Fibroblast of skin of back (primary cell): ENCODE results near the gene TNK2.
A peak's percentile ranks its signal among the peaks of the same experiment; 100 is the strongest.
"Not testable (repeated sequence)": the region's sequence is repeated elsewhere in the genome, so short reads cannot be mapped to it uniquely, and the experiment has no call there.

Experiments used
- DNase-seq: peaks from one replicate; pipeline ENCODE4 v3.0.0-alpha.2; 2013

The TNK2 gene

DNA sequence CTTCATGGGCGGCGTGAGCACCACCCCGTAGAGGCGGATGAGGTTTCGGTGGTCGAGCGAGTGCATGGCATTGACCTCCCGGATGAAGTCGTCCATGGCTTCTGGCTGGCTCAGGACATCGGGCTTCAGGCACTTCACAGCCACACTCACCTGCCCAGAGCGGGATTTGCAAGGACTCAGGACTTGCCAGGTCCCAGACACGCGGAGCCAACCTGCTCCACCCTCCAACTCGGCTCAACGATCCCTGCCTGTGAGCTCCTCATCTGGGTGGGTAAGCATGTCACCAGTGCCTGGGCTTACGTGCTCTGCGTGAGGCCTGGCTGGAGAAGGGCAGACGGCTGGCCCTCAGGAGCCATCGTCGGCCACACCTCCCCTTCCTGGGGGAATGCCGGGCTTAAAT lies 25.2 kb downstream of the TNK2 start:
- DNase-seq: no peak

DNA sequence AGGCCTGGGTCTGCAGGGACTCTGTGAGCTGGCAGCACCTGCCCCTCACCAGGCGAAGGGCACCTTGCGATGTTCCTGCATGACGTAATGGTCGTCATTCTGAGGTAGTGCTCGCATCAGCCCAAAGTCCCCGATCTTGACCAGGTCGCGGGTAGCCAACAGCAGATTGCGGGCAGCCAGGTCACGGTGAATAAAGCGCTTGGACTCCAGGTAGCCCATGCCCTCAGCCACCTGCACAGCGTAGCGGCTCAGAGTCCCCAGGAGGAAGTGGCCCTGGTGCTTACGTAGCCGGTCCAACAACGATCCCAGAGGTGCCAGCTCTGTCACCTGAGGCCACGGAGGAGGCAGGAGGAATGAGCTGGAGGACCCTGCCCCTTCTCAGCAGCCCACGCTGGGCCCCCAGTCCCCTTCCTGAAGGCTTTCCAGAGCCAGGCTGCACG lies 26.3 kb downstream of the TNK2 start:
- no peak for DNase-seq

DNA sequence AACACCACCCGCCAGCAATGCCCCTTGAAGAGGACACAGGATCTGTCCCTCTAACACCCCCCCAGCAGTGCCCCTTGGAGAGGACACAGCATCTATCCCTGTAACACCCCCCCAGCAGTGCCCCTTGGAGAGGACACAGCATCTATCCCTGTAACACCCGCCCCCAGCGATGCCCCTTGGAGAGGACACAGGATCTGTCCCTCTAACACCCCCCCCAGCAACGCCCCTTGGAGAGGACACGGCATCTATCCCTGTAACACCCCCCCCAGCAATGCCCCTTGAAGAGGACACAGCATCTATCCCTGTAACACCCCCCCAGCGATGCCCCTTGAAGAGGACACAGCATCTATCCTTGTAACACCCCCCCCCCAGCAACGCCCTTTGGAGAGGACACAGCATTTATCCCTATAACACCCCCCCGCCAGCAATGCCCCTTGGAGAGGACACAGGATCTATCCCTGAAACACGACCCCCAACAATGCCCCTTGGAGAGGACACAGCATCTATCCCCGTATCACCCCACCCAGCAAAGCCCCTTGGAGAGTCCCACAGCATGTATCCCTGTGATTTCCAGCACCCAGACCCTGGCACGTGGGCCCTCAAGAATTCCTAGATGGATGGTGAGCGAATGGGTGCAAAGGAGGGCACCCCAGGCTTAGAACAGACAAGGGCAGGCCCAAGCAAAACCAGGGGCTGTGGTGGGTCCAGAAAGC lies 26.9 kb downstream of the TNK2 start:
- no peak for DNase-seq

DNA sequence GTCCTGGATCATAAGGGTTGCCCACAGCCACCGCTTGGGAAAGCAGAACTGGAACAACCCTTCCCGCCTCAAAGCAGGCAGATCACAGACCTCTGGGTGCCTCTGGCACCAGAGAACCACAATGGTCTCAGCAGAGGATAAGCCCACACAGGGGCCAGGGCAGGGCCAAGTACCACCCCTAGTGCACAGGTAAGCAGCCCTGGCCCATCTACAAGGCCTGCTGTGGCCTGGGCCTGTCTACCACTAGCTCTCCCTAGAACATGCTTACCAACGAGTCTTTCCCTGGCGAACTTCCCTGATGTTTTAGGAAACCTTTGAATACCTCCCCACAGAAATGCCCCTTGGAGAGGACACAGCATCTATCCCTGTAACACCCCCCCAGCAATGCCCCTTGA lies 28.3 kb downstream of the TNK2 start:
- no peak for DNase-seq

DNA sequence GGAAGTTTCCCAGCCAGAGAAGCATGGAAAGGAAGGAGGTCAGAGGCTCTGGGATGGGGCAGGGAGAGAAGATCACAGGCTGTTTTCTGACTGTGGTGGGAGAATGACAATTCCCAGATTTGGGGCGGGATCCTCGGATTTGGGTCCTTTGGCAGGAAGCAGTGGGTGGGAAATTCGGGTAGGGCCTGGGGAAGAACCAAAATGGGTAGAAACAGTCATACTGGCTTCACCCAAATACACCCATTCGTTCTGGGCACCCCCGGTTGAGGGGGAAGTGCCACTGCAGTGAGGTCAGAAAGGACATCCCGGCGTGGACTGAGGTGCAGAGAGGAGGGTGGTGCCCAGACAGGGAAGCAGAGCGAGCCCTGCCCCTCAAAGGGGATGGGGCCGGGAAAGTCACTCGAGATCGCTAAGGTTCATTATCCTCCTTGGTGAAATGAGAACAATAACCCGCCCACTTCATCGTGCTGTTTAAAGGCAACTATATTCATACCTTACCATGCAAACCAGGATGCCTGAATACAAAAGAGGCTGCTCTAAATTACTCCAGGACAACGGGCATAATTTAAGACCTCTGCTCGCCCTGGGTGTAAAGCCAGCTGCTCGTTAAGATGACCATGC lies 28.8 kb downstream of the TNK2 start:
- DNase-seq: no peak

DNA sequence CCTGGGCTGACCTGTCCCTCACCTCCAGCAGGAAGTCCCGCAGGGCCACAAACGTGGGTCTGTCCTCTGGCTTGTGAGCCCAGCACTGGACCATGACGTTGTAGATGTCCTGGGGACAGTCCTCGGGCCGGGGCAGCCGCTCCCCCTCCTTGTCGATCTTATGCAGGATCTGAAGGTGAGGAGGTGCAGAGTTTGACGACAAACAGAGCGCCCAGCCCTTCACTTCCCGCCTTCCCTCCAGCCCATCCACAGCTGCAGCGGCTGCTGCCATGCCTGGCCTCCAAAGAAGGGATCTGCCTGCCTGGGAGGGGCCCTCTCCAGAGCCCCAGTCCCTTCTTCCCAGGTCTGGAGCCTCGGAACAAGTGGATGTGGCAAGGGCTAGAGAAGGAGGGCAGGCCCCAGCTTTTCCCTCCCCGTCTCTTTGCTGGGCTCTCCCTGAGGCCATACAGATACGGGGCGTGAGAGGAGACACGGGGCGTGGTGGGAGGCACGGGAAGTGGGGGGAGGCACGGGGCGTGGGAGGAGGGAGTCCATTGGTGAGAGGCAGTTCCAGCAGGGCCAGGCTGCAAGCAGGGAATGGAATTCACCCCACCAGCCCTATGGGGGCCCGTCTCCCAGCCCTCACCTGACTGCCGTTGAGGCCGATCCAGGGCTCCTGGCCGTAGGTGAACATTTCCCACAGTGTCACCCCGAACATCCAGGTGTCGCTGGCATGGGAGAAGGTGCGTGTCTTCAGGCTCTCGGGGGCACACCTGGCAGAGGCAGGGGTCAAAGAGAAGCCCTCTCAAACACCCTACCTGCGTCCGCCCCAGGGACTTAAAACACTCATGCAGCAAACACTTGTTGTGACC lies 29.7 kb downstream of the TNK2 start:
- DNase-seq: no peak

DNA sequence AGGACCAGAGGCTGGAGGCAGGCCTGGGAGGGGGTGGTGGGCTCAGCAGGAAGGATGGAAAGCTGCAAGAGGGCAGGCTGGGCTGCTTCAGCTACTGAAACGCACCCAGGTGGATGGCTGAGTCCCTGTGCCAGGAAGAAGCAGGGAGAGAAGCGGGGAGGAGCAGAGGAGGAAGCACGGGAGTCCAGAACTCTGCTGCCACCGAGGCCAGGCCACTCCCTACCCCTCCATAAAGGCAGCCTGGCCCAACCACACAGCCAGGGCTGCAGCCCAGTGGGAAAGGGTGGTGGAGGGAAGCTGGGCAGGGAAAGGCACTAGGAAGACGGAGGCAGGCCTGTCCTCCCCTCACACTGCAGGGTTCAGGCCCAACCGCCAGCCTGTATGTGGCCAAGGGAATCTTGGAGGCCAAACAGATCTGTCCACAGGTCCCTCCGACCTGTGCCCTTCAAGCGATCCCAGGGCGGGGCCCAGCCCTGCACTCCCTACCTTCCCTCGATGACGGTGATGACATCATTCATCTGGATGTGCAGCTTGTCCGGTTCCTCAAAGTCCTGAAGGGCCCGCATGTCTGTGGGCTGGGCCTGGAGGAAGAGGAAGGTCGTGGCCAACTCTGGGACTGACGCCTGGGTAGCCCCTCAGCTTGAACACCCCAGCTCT lies 30.5 kb downstream of the TNK2 start:
- no peak for DNase-seq

DNA sequence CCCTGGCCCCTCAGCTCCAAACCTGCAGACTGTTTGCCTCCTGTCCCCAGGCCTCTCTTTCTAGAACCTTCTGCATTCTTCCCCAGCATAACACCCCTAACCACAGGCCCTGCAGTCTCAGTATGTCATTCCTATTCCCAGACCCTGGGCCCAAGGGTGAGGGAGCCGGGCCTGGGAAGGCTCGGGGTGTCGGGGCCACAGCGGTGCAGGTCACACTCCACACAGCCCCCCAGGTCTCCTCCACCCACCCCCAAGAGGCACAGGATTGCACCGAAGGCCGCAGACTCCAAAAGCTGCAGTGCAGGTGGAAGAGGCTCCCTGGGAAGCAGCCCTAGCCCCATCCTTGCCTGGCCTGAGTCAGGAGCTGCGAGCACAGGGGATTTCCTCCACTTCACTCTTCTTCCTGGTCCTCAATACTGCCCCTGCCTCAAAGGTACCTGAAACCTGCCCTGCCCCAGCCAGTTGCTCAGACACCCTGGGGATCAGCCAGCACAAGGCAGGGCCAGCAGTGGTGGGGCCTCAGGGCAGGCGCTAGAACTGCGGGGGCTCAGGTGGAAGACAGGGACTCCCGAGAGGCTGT lies 31.1 kb downstream of the TNK2 start:
- DNase-seq: no peak

DNA sequence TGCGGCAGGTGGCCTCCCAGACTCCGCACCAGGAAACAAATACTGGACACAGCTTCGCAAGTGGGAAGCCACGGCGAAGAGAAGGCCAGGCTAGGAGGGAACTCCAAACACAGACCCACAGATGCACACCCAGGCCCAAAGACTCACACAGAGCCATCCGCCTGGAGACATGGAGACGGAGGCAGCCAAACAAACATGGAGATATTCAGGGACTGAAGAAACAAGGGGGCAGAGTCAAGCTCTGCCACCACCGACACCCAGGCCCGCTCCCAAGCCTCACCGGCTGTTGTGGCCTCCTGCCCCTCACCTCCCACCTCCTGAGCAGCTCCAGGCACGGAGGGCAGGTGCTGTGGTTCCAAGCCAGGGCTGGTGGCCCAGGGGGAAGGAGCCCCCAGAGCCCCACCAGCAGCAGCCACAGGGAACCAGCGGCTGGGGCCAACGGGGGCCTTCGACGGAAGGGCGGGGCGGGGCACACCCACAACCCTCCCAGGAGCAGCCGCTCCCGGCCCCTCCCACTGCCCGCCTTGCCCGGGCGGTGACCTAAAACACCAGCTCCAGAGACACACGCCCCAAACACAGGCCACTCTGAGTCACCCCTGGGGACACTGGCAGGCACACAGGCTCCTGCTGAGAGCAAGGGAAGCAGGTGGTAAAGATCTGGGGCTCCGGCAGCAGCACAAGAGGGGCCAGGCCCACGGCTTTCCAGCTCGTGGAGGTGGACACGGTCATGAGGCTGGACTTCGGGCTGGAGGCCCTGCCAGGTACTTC lies 31.9 kb downstream of the TNK2 start:
- no peak for DNase-seq

DNA sequence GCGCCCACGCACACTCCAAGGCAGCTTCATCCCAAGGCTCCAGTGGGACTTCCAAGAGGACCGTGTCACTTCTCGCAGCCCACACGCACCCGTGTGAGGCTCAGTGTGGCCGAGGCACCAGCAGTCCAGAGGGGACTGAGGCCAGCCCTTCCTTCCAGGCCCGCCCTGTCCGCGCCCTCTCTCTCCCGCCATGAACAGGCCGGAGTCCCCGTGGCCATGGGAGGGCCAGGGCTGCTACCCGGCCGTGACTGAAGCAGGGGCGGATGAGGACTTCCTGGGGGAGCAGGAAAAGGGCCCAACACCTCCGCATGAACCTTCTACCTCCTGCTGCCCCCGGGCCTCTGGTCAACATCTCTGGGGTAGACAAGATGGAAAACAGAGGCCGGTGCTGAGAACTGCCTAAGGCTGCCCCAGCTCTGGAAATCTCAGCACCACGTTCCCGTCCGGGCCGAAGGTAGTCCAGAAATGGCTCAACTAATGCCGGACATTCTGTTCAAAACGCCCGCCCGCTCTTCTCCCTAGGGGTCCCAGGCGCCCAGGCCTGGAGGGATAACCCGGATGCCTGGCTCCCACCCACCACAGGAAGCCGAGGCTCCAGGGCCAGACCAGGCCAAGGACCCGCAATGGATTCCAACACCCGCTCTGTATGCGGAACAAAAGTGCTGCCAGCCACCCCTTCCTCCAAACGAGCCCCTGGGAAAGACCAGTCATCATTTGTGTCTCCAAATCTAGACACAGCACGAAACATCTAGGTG lies 32.7 kb downstream of the TNK2 start:
- DNase-seq: no peak

DNA sequence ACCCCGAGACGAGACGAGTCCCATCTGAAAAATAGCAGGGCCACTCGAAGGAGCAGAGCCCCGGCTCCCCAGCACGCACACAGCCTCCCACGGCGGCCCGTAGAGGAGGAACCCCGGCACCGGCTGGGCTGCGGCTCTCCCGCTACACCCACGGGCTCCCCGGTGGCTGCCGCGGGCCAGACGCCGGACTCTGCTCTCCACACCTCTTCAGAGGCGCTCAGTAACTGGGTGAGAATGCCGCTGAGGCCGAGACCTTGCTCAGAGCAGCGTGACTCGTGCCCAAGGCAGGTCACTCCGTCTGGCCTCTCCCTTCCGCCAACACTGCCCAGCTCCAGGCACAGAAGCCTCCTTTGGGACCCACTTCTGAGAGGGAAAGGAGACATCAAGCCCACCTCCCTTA lies 34.4 kb downstream of the TNK2 start:
- DNase-seq: peak; percentile 45

DNA sequence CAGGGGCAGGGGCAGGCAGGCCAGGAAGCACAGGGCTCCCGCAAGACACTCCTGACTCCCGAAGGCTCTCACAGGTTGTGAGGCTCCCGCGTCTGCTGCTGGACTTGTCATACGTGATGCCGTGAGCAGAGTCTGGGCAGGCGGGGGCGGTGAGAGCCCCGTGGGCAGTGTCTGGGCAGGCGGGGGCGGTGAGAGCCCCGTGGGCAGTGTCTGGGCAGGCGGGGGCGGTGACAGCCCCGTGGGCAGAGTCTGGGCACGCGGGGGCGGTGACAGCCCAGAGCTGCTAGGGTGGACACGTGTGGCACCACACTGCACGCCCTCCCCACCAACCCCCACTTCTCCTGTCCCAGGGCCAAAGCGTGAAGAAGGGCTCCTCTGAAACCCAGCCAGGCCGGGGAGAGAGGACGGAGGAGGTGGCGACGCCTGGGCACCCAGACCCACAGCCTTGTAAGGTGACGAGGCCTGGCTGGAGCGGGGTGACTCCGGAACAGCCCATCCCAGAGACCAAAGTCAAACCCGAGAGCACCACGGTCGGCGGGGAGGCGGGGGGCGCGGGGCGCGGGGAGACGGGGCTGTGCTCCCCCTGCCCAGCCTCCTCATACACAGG lies 35.0 kb downstream of the TNK2 start:
- no peak for DNase-seq

DNA sequence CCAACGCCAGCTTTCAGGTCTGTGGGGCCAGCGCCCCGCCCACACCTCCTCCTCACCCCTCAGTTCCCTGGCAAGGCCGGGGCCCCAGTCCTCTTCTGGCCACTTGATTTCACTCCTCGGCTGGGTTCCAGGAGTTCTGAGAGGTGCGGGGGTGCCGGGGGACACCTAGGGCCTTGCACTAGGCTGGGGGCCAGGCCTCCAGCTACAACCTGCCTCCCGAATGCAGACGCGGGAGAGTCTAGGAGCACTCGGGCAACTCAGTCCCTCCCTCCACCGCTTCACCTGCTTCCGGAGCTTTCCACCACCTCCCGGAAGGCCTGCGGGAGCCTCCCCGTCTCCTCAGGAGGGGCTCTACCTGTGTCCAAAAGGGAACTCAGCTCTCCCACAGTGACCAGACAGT lies 35.6 kb downstream of the TNK2 start:
- DNase-seq: no peak

DNA sequence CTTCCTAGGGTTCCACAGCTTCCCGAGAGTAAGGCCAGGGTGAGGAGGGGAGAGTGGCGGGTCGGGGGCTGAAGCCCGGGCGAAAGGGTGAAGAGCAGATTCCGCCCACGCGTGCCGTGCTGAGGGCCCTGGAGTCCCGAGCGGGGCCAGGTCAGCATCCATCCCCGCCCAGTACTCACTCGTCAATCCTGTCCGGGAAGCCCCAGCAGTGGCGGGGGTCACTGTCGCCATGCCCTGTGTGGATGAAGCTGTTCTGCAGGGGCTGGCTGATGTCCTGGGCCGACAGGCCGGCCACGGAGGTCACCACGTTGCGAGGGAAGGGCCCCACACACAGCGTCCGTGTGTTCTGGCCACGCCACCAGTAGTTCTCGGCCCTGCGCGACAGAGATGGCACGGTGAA lies 36.3 kb downstream of the TNK2 start:
- DNase-seq: no peak

DNA sequence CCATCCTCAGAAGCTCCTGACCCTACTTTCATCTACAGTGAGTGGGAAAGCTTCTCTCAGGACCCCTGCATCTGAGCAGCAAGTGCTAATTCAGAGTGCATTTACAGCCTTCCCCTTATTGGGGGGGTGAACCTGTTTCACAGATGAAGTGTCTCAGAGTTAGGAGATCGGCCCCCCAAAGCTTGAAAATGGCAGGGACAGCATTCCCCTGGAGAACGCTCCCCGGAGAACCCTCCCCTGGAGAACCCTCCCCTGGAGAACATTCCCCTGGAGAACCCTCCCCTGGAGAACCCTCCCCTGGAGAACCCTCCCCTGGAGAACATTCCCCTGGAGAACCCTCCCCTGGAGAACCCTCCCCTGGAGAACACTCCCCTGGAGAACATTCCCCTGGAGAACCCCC lies 36.7 kb downstream of the TNK2 start:
- not testable (repeated sequence) for DNase-seq

DNA sequence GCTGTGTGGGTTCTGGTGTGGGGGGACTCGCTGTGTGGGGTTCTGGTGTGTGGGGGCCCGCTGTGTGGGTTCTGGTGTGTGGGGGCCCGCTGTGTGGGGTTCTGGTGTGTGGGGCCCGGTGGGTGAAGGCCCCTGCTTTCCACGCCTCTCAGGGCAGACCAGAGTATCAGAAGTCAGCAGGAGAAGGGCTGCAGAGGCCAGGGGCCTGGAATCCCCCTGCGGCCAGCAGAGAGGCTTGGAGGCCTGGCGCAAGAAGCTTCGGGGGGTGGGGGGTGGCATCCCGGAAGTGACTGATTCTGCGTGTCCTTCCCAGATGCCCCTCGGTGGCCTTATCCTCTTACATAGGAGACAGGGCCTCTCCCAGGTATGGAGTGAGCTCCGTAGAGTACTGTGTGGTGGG lies 37.4 kb downstream of the TNK2 start:
- no peak for DNase-seq

DNA sequence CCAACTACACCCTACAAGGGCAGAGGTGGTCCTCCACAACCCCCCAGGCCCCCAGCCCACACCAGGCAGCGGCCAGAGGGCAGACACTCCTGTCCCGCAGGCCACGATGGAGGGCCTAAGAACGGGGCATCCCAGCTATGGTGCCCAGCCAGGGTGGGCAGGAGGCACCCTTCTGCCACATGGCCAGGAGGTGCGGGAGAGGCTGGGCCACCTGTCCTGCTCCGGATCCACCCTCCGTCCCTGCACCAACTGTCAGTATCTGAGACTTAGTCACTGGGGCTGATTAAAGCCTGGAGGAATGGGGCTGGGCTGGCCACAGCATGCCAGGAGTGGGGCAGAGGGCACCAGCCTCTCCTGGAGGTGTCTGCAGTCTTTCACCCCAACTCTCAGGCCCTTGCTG lies 37.9 kb downstream of the TNK2 start:
- DNase-seq: no peak

DNA sequence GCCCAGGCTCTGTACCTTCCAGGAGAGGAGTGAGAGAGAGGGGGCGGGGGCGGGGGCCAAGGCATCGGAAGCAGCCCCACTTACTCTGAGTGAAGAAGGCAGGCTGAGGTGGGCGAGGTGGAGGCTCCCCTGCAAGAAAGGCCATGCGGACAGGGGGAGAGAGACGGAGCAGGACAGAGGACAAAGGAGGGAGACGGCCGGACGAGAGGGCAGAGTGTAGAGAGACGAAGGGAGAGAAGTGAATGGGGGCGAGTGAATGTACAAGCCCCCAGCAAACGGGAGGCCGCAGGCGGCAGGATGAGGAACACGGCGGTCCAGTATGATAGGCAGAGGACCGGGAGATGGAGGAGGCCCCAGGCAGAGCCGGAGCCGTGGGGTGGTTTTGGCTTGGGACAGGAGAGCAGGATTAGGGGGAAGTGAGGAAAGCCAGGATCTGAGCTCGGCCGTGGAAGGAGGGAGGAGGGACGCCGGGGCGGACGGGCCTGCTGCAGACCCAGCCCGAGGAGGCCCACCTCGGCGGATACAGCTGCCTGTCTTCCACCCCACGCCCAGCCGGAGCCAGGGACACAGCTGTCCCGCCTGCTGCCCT lies 38.8 kb downstream of the TNK2 start:
- DNase-seq: no peak

DNA sequence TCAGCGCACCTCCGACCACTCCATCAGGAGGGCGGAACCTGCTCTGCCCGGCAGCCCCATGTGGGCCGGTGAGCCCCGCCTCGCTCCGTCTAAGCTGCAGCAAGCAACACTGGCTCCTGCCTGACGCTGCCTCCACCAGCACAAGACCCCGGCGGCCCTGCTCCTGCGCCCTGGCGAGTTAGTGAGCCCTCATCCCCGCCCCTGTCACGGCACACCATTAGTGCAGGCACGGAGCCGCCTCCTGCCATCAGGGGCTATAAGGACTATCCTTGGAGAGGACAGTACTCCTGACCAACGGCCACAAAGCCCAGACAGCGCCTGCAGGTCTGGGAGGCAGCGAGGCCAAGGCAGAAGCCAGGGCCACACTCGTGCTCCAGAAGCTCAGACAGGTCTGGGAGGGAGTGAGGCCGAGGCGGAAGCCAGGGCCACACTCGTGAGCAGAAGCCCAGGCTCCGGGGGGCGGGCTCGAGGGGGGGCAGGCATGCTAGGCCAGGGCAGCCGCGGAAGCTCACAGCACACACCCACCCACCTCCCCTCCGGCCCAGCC lies 39.4 kb downstream of the TNK2 start:
- DNase-seq: no peak

DNA sequence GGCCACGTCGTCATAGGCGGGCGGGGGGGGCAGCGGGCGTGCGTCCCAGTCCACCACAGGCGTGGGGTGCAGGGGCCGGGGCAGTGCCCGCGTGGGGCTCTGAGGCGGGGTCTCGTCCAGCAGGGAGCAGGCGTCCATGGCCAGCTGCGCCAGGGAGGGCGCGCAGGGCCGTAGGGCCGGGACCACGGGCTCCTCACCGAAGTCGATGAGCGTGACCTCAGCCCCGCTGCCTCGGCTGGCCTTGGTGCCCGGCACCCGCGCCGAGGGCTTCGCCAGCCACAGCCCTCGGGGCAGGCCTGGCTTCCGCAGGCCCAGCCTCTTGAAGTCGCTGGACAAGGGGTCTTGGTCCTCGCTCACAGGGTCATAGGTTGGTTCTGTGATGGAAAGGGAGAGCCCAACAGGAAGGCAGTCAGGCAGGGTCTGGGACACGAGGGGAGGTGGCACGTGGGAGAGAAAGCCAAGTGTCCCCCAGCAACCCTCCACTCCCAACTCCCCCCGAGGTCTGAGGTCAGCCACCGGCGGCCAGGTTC lies 40.0 kb downstream of the TNK2 start:
- no peak for DNase-seq
